ENCODE results near the gene FLT1.

- TF ChIP-seq CTCF (IDR thresholded peaks at IDR 0.05; ENCODE audit: borderline replicate concordance, extremely low read depth, low read length, poor library complexity, severe bottlenecking), result no peak
- TF ChIP-seq EZH2 (IDR thresholded peaks at IDR 0.05; ENCODE audit: borderline replicate concordance, low read depth, low read length, severe bottlenecking), result no peak
These were observed 69.1 kb downstream of the FLT1 start for GRCh38 chr13:28425793-28426192.

Measured in DND-41 (cell line).